WERI-Rb-1 (cell line): ENCODE measurements around the gene TNPO3.
"Not testable (repeated sequence)": the region's sequence is repeated elsewhere in the genome, so short reads cannot be mapped to it uniquely, and the experiment has no call there.

ENCODE experiments used
- DNase-seq: peaks from one replicate; pipeline ENCODE4 v3.0.0-alpha.2; 2020
- H3K27ac ChIP-seq: fragments of 250-450 bp; sonication (Bioruptor Pico); 2 replicates; pipeline ENCODE4 v1.5.1; 2020; ENCODE audit warnings: mild to moderate bottlenecking, moderate library complexity
- H3K27me3 ChIP-seq: fragments of 250-450 bp; sonication (Bioruptor Pico); 2 replicates; pipeline ENCODE4 v1.5.1; 2021; ENCODE audit warnings: mild to moderate bottlenecking, low read depth, moderate library complexity; ENCODE audit not compliant: insufficient read depth, severe bottlenecking
- H3K36me3 ChIP-seq: fragments of 250-450 bp; sonication (Bioruptor Pico); 2 replicates; pipeline ENCODE4 v1.5.1; 2020; ENCODE audit warnings: mild to moderate bottlenecking, moderate library complexity
- H3K4me3 ChIP-seq: 2 replicates; pipeline ENCODE4 v1.5.1; 2011; ENCODE audit warnings: low read depth, mild to moderate bottlenecking, control low read depth, low read length
- H3K9me3 ChIP-seq: fragments of 250-450 bp; sonication (Bioruptor Pico); 2 replicates; pipeline ENCODE4 v1.5.1; 2021; ENCODE audit warnings: mild to moderate bottlenecking, moderate library complexity; ENCODE audit not compliant: severe bottlenecking
- CTCF ChIP-seq: IDR thresholded peaks from 2 replicates; pipeline ENCODE4 v1.5.1; 2011; ENCODE audit warnings: low read depth, mild to moderate bottlenecking, control low read depth, inconsistent platforms, low read length

TNPO3 gene

GRCh38 chr7:128914566-128915151, 140.3 kb downstream of the TNPO3 start:
- no peak for TF ChIP-seq CTCF
- DNase-seq, result no peak
- H3K27me3 ChIP-seq, result no peaks in the 10 kb centered on the region

GRCh38 chr7:128913870-128914565, 140.9 kb downstream of the TNPO3 start:
- H3K27me3 ChIP-seq, result no peaks in the 10 kb centered on the region
- H3K4me3 ChIP-seq, result no peak overlapping the region
- H3K36me3 ChIP-seq, result no peaks in the 10 kb centered on the region
- no peak overlapping the region for H3K27ac ChIP-seq
- no peaks in the 10 kb centered on the region for H3K9me3 ChIP-seq
- TF ChIP-seq CTCF, result no peak
- DNase-seq, result no peak

More at GRCh38 chr7:128914566-128915151, 140.3 kb downstream of the TNPO3 start:
- Histone ChIP-seq H3K9me3 (no peaks in the 10 kb centered on the region), H3K36me3 (no peaks in the 10 kb centered on the region), H3K4me3 (no peak overlapping the region), H3K27ac (no peak overlapping the region)

- H3K36me3 ChIP-seq, H3K27ac ChIP-seq, H3K9me3 ChIP-seq, DNase-seq, H3K4me3 ChIP-seq, H3K27me3 ChIP-seq: not testable (repeated sequence)
Observed at GRCh38 chr7:128912709-128913495, 142.0 kb downstream of the TNPO3 start.

- no peak overlapping the region for H3K27ac ChIP-seq
- no peaks in the 10 kb centered on the region for H3K9me3 ChIP-seq
- no peak overlapping the region for H3K4me3 ChIP-seq
- no peak for TF ChIP-seq CTCF
- no peaks in the 10 kb centered on the region for H3K36me3 ChIP-seq
- no peak for DNase-seq
- no peaks in the 10 kb centered on the region for H3K27me3 ChIP-seq
Observed at GRCh38 chr7:128912281-128912680, 142.6 kb downstream of the TNPO3 start.

- TF ChIP-seq CTCF, result no peak
- H3K36me3 ChIP-seq, result no peaks in the 10 kb centered on the region
- peak overlapping the region; percentile 32 for H3K27ac ChIP-seq
- DNase-seq, result peak; percentile 72
- H3K9me3 ChIP-seq, result no peaks in the 10 kb centered on the region
- no peaks in the 10 kb centered on the region for H3K27me3 ChIP-seq
- H3K4me3 ChIP-seq, result no peak overlapping the region
Observed at GRCh38 chr7:128911423-128912031, 143.4 kb downstream of the TNPO3 start.

- H3K27ac ChIP-seq, result peak within 1 kb of the TSS; percentile 32
- no peak for TF ChIP-seq CTCF
- no peak for DNase-seq
- H3K9me3 ChIP-seq, result no peaks in the 10 kb centered on the region
- no peak within 1 kb of the TSS for H3K4me3 ChIP-seq
- H3K36me3 ChIP-seq, result no peaks in the 10 kb centered on the region
- no peaks in the 10 kb centered on the region for H3K27me3 ChIP-seq
Observed at GRCh38 chr7:128910569-128910945, 144.4 kb downstream of the TNPO3 start, which contains the start of gene KCP. Gene KCP (minus strand): TSS chr7:128910709. CDS start chr7:128910676, 33 bp downstream.
